ENCODE results near the gene DPY19L3. TPM values are rescaled to one million over a fixed set of nuclear protein-coding genes. Genes with fewer than 3 reads are reported as not detected.

Gene DPY19L3
- total and polyA plus RNA-seq, 2 donors (not counting 1 experiment from before 2014, with no cell fraction given) = 18.8 to 24.2 TPM

DNA sequence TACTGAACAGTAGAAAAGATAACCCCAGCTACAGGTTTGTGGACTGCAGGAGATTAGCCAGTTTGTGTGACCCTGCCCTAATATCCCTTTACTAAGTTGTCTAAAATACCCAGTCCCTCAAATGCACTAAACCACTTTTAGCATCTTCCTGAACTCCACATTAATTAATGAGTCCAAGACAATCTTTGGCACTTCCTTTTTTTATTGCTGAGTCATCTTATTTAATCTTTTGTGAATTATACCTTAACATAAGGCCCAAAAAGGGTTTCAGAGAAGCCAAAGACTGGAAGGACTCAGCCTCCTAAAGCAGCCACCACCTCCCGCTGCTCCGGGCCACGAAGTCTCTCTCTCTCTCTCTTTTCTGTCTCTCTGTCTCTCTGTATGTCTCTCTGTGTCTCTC lies 126.7 kb downstream of the DPY19L3 start:
- no peak for TF ChIP-seq EZH2 (IDR thresholded peaks at IDR 0.05; ENCODE audit: low read length, missing control alignments)
- TF ChIP-seq, protein P1, sequence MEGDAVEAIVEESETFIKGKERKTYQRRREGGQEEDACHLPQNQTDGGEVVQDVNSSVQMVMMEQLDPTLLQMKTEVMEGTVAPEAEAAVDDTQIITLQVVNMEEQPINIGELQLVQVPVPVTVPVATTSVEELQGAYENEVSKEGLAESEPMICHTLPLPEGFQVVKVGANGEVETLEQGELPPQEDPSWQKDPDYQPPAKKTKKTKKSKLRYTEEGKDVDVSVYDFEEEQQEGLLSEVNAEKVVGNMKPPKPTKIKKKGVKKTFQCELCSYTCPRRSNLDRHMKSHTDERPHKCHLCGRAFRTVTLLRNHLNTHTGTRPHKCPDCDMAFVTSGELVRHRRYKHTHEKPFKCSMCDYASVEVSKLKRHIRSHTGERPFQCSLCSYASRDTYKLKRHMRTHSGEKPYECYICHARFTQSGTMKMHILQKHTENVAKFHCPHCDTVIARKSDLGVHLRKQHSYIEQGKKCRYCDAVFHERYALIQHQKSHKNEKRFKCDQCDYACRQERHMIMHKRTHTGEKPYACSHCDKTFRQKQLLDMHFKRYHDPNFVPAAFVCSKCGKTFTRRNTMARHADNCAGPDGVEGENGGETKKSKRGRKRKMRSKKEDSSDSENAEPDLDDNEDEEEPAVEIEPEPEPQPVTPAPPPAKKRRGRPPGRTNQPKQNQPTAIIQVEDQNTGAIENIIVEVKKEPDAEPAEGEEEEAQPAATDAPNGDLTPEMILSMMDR (conservative IDR thresholded peaks at IDR 0.05 in 1 of 2, IDR thresholded peaks at IDR 0.05 in 1 of 2; ENCODE audit: low read depth in 1 of 2, low read length in 2 of 2) = no peak
- H3K36me3 ChIP-seq (ENCODE audit: control insufficient read depth, insufficient read depth, low read length) = no peaks in the 10 kb centered on the region
- no peaks in the 10 kb centered on the region for H3K4me1 ChIP-seq (ENCODE audit: control insufficient read depth, extremely low read depth, insufficient read depth, low read length)
- H3K4me2 ChIP-seq (ENCODE audit: extremely low read depth, insufficient read depth, low read length) = no peak overlapping the region
- H2AFZ ChIP-seq (ENCODE audit: low read length) = no peak overlapping the region
- DNase-seq (ENCODE audit: low read depth in 2 of 2) = no peak
- no peaks in the 10 kb centered on the region for H3K9me3 ChIP-seq (ENCODE audit: control insufficient read depth, insufficient read depth, low read depth, low read length)
- H3K79me2 ChIP-seq (ENCODE audit: control insufficient read depth, insufficient read depth, low read length) = no peaks in the 10 kb centered on the region
- H4K20me1 ChIP-seq (ENCODE audit: control insufficient read depth, extremely low read depth, insufficient read depth, low read length) = no peaks in the 10 kb centered on the region
- H3K27ac ChIP-seq (ENCODE audit: insufficient read depth, low read length) = no peak overlapping the region
- H3K27me3 ChIP-seq (ENCODE audit: control insufficient read depth, insufficient read depth, low read length) = no peaks in the 10 kb centered on the region
- no peak overlapping the region for H3K4me3 ChIP-seq (replicated peaks in 1 of 4; ENCODE audit: control extremely low read depth in 1 of 4, insufficient read depth in 1 of 4, low read depth in 3 of 4, low read length in 4 of 4)
- H3K9ac ChIP-seq (ENCODE audit: insufficient read depth, low read length) = no peak overlapping the region

Other genes starting within 250 kb of the DPY19L3 start
- gene ZNF507, start 60.2 kb upstream of the DPY19L3 start, total RNA-seq = 11.3 and 12.1 TPM in 2 replicates
- gene ZNF507, start 60.2 kb upstream of the DPY19L3 start, polyA plus RNA-seq = 15.6 and 17.8 TPM in 2 replicates
- 93.7 and 107 TPM in 2 replicates for gene PDCD5, start 175.4 kb downstream of the DPY19L3 start, total RNA-seq
- gene PDCD5, start 175.4 kb downstream of the DPY19L3 start, polyA plus RNA-seq = 115 and 117 TPM in 2 replicates

All from fibroblast of lung (primary cell).